Kidney (tissue), 14 donors: ENCODE measurements around the gene ZSWIM6. TPM values are rescaled to one million over a fixed set of nuclear protein-coding genes. Genes with fewer than 3 reads are reported as not detected.

Experiments used
- DNase-seq, 5 donors: peaks; one replicate each; pipeline ENCODE4 v3.0.0-alpha.2; 2013 to 2020
- FAIRE-seq: peaks from 2 replicates; lab custom pipeline; 2012; peaks lifted over from hg19 to GRCh38; lab: Jason Lieb, UNC
- H3K27ac ChIP-seq, 2 donors: one replicate each; pipeline ENCODE4 v1.7.0; 2013; ENCODE audit warnings: low read depth in 2 of 2, low read length in 2 of 2, inconsistent platforms in 1 of 2
- H3K27me3 ChIP-seq: one replicate; pipeline ENCODE4 v1.7.1; 2013; ENCODE audit warnings: low read length, inconsistent platforms; ENCODE audit not compliant: control insufficient read depth, insufficient read depth
- H3K36me3 ChIP-seq, 3 donors: one replicate each; pipeline versions ENCODE4 v1.7.0 to v1.7.1; 2013; ENCODE audit warnings: low read length in 3 of 3, control low read depth in 1 of 3, inconsistent platforms in 1 of 3; ENCODE audit not compliant: insufficient read depth in 3 of 3, control insufficient read depth in 2 of 3
- H3K4me1 ChIP-seq, 3 donors: one replicate each; pipeline versions ENCODE4 v1.7.0 to v1.7.1; 2013; ENCODE audit warnings: low read length in 3 of 3, inconsistent platforms in 1 of 3, low read depth in 1 of 3; ENCODE audit not compliant: control insufficient read depth in 2 of 3, insufficient read depth in 2 of 3
- H3K4me3 ChIP-seq, 3 donors: one replicate each; pipeline versions ENCODE4 v1.7.0 to v1.8.1; 2013; ENCODE audit warnings: low read length in 3 of 3, control low read depth in 1 of 3, inconsistent platforms in 1 of 3
- H3K9ac ChIP-seq, 3 donors: one replicate each; pipeline versions ENCODE4 v1.7.0 to v1.7.1; 2013; ENCODE audit warnings: low read length in 3 of 3, control low read depth in 1 of 3, inconsistent platforms in 1 of 3
- H3K9me3 ChIP-seq, 3 donors: one replicate each; pipeline versions ENCODE4 v1.7.0 to v1.7.1; 2013; ENCODE audit warnings: low read length in 3 of 3, control low read depth in 1 of 3, inconsistent platforms in 1 of 3; ENCODE audit not compliant: control insufficient read depth in 2 of 3, insufficient read depth in 1 of 3
- CTCF ChIP-seq: IDR thresholded peaks from 3 replicates; pipeline ENCODE4 v1.5.1; 2012; ENCODE audit warnings: mild to moderate bottlenecking, moderate library complexity, borderline replicate concordance; ENCODE audit not compliant: insufficient read depth; ENCODE audit errors: extremely low read depth
- intact Hi-C: fragments of 100-400 bp; cut with DNase I; formaldehyde crosslinking; loops from one replicate; pipeline ENCODE4 v1.11.1; 2022
- polyA plus RNA-seq: library from polyadenylated mRNA; stranded (reverse); fragments of 350-450 nt; fragmentation: Illumina TruSeq; extraction: RNeasy Lipid Tissue Mini Kit (QIAGEN cat#74804); gene quantifications from one replicate; pipeline ENCODE4 v1.2.3, GENCODE V29; 2014; ENCODE audit warnings: low read depth, low replicate concordance; ENCODE audit not compliant: insufficient read depth
- total RNA-seq: library from RNA; stranded (reverse); fragmentation: NEBNext Ultra II Directional; extraction: Animal tissue kit (Norgen Biotek cat#: 25700); gene quantifications from one replicate; pipeline ENCODE4 v1.2.1, GENCODE V29; 2021
- donor health status: control.
- donor health status: control.
- donor health status: control.
- donor health status: control.
- donor health status: control.
- donor health status: DM: yes; HTN: yes; CAD: no.
- donor health status: Normal renal cell carcinoma (clear cell type).

ZSWIM6 gene
- total and polyA plus RNA-seq, 2 donors from 2014 or later = 2.9 to 20.3 TPM

GRCh38 chr5:61342071-61342501, 10.0 kb downstream of the ZSWIM6 start:
- TF ChIP-seq CTCF = no peak
- H3K27me3 ChIP-seq = no peaks in the 10 kb centered on the region
- H3K4me1 ChIP-seq = peaks cover 0 to 19% (median 3%) of the 10 kb centered on the region in 3 donors
- no peak overlapping the region for H3K9ac ChIP-seq
- H3K27ac ChIP-seq = no peak overlapping the region
- FAIRE-seq (no peak), DNase-seq (no peak)
- H3K4me3 ChIP-seq = no peak overlapping the region
- no peaks in the 10 kb centered on the region for H3K9me3 ChIP-seq
- no peaks in the 10 kb centered on the region for H3K36me3 ChIP-seq
- intact Hi-C loops = no loop called here

- DNase-seq = peak in 3 of 5 donors; percentile 21 to 73 (median 58)
- H3K9ac ChIP-seq = no peak overlapping the region
Measured at GRCh38 chr5:61344187-61344944, 12.3 kb downstream of the ZSWIM6 start.

GRCh38 chr5:61346511-61346910, 14.5 kb downstream of the ZSWIM6 start:
- Histone ChIP-seq H3K27me3 (no peaks in the 10 kb centered on the region), H3K4me3 (no peak overlapping the region), H3K27ac (no peak overlapping the region), H3K9ac (no peak overlapping the region), H3K4me1 (peaks cover 0 to 19% (median 3%) of the 10 kb centered on the region in 3 donors), H3K36me3 (no peaks in the 10 kb centered on the region), H3K9me3 (no peaks in the 10 kb centered on the region)
- TF ChIP-seq CTCF = no peak
- intact Hi-C loops = no loop called here
- FAIRE-seq (no peak), DNase-seq (peak in 2 of 5 donors; percentile 16 to 30)

More at GRCh38 chr5:61344187-61344944, 12.3 kb downstream of the ZSWIM6 start:
- intact Hi-C loops = no loop called here
- Histone ChIP-seq H3K4me1 (peaks cover 0 to 19% (median 3%) of the 10 kb centered on the region in 3 donors), H3K27me3 (no peaks in the 10 kb centered on the region), H3K4me3 (no peak overlapping the region), H3K9me3 (no peaks in the 10 kb centered on the region), H3K36me3 (no peaks in the 10 kb centered on the region), H3K27ac (no peak overlapping the region)
- TF ChIP-seq CTCF = no peak
- FAIRE-seq = no peak
